ENCODE measurements around the gene ADAM17. TPM values are rescaled to one million over a fixed set of nuclear protein-coding genes. Genes with fewer than 3 reads are reported as not detected.
A peak's percentile ranks its signal among the peaks of the same experiment; 100 is the strongest.

Gene ADAM17
- total and polyA plus RNA-seq, 10 of the 15 experiments (the other 5 are each of a cell fraction or from before 2014, with no cell fraction given): 2.3 to 18.5 (median 13.4) TPM

DNA sequence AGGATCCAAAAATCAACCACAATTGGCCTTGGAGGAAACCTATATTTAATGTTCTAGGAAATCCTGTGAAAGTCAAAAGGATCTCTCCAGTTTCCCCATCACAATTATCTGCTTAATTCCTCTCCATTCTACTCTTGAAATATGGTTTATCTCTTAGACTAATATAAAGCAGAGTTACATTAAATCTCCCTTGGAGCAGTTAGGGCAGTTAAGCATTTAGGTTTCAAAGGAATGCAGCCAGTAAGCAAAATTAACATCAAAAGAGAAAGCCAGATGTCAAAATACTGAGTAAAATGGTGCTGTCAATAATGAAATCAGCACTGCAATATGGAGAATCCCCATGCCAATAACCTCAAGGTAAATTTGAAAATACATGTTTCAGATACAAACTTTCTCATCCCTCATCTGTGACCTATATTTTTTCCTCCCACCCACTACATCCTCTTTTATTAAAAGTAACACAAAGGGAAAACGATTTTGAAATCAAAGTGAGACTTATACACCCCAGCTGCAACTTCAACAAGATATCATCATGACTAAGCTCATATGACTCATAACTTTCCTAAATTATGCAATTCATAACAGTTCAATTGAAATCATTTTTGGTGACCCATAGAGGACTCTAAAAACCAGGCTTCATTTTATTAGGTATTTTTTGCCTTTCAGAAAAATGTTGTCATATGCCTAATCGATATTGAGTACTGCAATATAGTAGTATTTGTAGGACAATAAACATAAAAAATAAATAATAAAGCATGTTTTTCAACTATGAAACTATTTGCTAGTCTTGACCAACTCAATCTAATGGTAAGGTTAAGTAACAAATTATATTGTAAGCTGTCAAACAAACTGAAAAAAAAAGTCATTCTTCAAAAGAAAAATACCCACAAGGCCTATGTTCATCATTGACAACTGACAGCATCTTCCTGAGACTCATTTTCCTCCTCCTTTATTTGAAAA, 3.1 kb downstream of the ADAM17 start (continued):
- TF ChIP-seq HDAC6 (IDR thresholded peaks at IDR 0.05; ENCODE audit: unreplicated experiment) (no peak), EED (IDR thresholded peaks at IDR 0.05; ENCODE audit: low read depth) (peak; percentile 39; the same call in 1 of the 2 replicates), CREM (IDR thresholded peaks at IDR 0.05; ENCODE audit: low read depth) (peak; percentile 76), RELA (IDR thresholded peaks at IDR 0.05; ENCODE audit: borderline replicate concordance, partially characterized antibody) (no peak), CBX3 (IDR thresholded peaks at IDR 0.05; ENCODE audit: borderline replicate concordance, low read depth) (no peak), ESRRA (IDR thresholded peaks at IDR 0.05; ENCODE audit: low read length) (no peak), ZNF622 (IDR thresholded peaks at IDR 0.05) (no peak), STAT1 (conservative IDR thresholded peaks at IDR 0.05) (no peak), NR2C2 (IDR thresholded peaks at IDR 0.05; ENCODE audit: borderline replicate concordance, control insufficient read depth, insufficient read length, low read depth) (no peak), CBX5 (IDR thresholded peaks at IDR 0.05; ENCODE audit: low read depth) (no peak), MYC (IDR thresholded peaks at IDR 0.05; ENCODE audit: insufficient read depth, insufficient read length, insufficient replicate concordance, low read length, severe bottlenecking) (no peak), POLR2AphosphoS5 (IDR thresholded peaks at IDR 0.05; ENCODE audit: low read length) (no peak)
- TF ChIP-seq, protein P1, sequence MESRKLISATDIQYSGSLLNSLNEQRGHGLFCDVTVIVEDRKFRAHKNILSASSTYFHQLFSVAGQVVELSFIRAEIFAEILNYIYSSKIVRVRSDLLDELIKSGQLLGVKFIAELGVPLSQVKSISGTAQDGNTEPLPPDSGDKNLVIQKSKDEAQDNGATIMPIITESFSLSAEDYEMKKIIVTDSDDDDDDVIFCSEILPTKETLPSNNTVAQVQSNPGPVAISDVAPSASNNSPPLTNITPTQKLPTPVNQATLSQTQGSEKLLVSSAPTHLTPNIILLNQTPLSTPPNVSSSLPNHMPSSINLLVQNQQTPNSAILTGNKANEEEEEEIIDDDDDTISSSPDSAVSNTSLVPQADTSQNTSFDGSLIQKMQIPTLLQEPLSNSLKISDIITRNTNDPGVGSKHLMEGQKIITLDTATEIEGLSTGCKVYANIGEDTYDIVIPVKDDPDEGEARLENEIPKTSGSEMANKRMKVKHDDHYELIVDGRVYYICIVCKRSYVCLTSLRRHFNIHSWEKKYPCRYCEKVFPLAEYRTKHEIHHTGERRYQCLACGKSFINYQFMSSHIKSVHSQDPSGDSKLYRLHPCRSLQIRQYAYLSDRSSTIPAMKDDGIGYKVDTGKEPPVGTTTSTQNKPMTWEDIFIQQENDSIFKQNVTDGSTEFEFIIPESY (IDR thresholded peaks at IDR 0.05): no peak
- TF ChIP-seq, protein P2, sequence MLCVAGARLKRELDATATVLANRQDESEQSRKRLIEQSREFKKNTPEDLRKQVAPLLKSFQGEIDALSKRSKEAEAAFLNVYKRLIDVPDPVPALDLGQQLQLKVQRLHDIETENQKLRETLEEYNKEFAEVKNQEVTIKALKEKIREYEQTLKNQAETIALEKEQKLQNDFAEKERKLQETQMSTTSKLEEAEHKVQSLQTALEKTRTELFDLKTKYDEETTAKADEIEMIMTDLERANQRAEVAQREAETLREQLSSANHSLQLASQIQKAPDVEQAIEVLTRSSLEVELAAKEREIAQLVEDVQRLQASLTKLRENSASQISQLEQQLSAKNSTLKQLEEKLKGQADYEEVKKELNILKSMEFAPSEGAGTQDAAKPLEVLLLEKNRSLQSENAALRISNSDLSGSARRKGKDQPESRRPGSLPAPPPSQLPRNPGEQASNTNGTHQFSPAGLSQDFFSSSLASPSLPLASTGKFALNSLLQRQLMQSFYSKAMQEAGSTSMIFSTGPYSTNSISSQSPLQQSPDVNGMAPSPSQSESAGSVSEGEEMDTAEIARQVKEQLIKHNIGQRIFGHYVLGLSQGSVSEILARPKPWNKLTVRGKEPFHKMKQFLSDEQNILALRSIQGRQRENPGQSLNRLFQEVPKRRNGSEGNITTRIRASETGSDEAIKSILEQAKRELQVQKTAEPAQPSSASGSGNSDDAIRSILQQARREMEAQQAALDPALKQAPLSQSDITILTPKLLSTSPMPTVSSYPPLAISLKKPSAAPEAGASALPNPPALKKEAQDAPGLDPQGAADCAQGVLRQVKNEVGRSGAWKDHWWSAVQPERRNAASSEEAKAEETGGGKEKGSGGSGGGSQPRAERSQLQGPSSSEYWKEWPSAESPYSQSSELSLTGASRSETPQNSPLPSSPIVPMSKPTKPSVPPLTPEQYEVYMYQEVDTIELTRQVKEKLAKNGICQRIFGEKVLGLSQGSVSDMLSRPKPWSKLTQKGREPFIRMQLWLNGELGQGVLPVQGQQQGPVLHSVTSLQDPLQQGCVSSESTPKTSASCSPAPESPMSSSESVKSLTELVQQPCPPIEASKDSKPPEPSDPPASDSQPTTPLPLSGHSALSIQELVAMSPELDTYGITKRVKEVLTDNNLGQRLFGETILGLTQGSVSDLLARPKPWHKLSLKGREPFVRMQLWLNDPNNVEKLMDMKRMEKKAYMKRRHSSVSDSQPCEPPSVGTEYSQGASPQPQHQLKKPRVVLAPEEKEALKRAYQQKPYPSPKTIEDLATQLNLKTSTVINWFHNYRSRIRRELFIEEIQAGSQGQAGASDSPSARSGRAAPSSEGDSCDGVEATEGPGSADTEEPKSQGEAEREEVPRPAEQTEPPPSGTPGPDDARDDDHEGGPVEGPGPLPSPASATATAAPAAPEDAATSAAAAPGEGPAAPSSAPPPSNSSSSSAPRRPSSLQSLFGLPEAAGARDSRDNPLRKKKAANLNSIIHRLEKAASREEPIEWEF (IDR thresholded peaks at IDR 0.05; ENCODE audit: insufficient replicate concordance, low read depth, low read length): no peak
- TF ChIP-seq, protein P3, sequence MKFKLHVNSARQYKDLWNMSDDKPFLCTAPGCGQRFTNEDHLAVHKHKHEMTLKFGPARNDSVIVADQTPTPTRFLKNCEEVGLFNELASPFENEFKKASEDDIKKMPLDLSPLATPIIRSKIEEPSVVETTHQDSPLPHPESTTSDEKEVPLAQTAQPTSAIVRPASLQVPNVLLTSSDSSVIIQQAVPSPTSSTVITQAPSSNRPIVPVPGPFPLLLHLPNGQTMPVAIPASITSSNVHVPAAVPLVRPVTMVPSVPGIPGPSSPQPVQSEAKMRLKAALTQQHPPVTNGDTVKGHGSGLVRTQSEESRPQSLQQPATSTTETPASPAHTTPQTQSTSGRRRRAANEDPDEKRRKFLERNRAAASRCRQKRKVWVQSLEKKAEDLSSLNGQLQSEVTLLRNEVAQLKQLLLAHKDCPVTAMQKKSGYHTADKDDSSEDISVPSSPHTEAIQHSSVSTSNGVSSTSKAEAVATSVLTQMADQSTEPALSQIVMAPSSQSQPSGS (IDR thresholded peaks at IDR 0.05; ENCODE audit: low read length): peak; percentile 94
- TF ChIP-seq, protein P4, sequence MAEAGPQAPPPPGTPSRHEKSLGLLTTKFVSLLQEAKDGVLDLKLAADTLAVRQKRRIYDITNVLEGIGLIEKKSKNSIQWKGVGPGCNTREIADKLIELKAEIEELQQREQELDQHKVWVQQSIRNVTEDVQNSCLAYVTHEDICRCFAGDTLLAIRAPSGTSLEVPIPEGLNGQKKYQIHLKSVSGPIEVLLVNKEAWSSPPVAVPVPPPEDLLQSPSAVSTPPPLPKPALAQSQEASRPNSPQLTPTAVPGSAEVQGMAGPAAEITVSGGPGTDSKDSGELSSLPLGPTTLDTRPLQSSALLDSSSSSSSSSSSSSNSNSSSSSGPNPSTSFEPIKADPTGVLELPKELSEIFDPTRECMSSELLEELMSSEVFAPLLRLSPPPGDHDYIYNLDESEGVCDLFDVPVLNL (IDR thresholded peaks at IDR 0.05; ENCODE audit: low read depth, low read length): no peak
- TF ChIP-seq, protein P5, sequence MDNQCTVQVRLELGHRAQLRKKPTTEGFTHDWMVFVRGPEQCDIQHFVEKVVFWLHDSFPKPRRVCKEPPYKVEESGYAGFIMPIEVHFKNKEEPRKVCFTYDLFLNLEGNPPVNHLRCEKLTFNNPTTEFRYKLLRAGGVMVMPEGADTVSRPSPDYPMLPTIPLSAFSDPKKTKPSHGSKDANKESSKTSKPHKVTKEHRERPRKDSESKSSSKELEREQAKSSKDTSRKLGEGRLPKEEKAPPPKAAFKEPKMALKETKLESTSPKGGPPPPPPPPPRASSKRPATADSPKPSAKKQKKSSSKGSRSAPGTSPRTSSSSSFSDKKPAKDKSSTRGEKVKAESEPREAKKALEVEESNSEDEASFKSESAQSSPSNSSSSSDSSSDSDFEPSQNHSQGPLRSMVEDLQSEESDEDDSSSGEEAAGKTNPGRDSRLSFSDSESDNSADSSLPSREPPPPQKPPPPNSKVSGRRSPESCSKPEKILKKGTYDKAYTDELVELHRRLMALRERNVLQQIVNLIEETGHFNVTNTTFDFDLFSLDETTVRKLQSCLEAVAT (IDR thresholded peaks at IDR 0.05): no peak

All from GM12878 (cell line).